ENCODE measurements around the gene MAP3K1.

DNA sequence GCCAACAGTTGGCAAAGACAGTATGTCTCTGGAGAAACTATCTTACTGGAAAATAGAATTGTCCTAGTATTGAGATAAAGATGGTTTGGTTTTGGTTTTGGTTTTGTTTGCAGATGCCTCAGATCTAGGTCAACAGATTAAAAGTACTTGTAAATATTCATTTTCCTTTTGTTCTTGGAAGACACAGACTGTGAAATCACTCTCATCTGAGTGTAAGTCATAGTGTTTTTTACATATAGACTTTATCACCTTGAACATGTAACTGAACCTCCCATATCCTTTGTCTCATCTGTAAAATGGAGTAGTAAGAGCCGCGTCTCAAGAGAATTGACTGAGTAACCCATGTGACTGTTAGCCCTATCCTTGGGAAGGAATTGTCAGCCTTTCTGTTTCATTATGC, 34.3 kb downstream of the MAP3K1 start:
- TF ChIP-seq POLR2A (IDR thresholded peaks at IDR 0.05) = no peak
- TF ChIP-seq, protein P1, sequence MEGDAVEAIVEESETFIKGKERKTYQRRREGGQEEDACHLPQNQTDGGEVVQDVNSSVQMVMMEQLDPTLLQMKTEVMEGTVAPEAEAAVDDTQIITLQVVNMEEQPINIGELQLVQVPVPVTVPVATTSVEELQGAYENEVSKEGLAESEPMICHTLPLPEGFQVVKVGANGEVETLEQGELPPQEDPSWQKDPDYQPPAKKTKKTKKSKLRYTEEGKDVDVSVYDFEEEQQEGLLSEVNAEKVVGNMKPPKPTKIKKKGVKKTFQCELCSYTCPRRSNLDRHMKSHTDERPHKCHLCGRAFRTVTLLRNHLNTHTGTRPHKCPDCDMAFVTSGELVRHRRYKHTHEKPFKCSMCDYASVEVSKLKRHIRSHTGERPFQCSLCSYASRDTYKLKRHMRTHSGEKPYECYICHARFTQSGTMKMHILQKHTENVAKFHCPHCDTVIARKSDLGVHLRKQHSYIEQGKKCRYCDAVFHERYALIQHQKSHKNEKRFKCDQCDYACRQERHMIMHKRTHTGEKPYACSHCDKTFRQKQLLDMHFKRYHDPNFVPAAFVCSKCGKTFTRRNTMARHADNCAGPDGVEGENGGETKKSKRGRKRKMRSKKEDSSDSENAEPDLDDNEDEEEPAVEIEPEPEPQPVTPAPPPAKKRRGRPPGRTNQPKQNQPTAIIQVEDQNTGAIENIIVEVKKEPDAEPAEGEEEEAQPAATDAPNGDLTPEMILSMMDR (IDR thresholded peaks at IDR 0.05) = no peak
